Ovary (tissue), 9 donors: ENCODE data around the gene PRR20G. TPM values are rescaled to one million over a fixed set of nuclear protein-coding genes. Genes with fewer than 3 reads are reported as not detected.

Experiments
- DNase-seq, 5 donors: peaks; one replicate each; pipeline ENCODE4 v3.0.0-alpha.2; 2019 to 2020
- H3K27ac ChIP-seq, 2 donors: fragments of 200-600 bp; one replicate each; pipeline versions ENCODE4 v1.5.1 to v1.8.0; 2019 to 2022
- H3K27me3 ChIP-seq: fragments of 200-600 bp; one replicate; pipeline ENCODE4 v1.8.0; 2022
- H3K36me3 ChIP-seq: fragments of 200-600 bp; sonication (generic); one replicate; pipeline ENCODE4 v1.5.1; 2019
- H3K4me1 ChIP-seq: one replicate; pipeline ENCODE4 v1.8.1; 2013; ENCODE audit warnings: mild to moderate bottlenecking, moderate library complexity; ENCODE audit not compliant: insufficient read depth
- H3K4me3 ChIP-seq: fragments of 200-600 bp; sonication (generic); one replicate; pipeline ENCODE4 v1.5.1; 2017
- H3K9me3 ChIP-seq, 2 donors: fragments of 200-600 bp in 1 of 2; sonication (generic) in 1 of 2; one replicate each; pipeline versions ENCODE4 v1.5.1 to v1.8.1; 2013 to 2019; ENCODE audit warnings: mild to moderate bottlenecking in 1 of 2, moderate library complexity in 1 of 2
- CTCF ChIP-seq, 3 donors: fragments of 450-650 bp in 2 of 3; fragments of 200-600 bp in 1 of 3; IDR thresholded peaks; one replicate each; pipeline versions ENCODE4 v1.5.1 to v1.8.0; 2016 to 2022; ENCODE audit warnings: antibody characterized with exemption in 3 of 3, mild to moderate bottlenecking in 1 of 3
- EP300 ChIP-seq: sonication (generic); formaldehyde crosslinking; IDR thresholded peaks from one replicate; pipeline ENCODE4 v1.6.1; 2017; ENCODE audit warnings: antibody characterized with exemption
- POLR2A ChIP-seq: fragments of 450-650 bp; IDR thresholded peaks from one replicate; pipeline ENCODE4 v1.6.1; 2017; ENCODE audit warnings: antibody characterized with exemption, mild to moderate bottlenecking, moderate library complexity
- WGBS, 3 donors: extraction: QIAGEN DNeasy Blood & Tissue Kit in 1 of 3; methylation state at CpG; one replicate each; pipeline versions ENCODE4 v1.1.5 to v1.1.7; 2013 to 2017; 5-methylcytosine and 5-hydroxymethylcytosine counted together
- intact Hi-C, 4 donors: fragments of 100-400 bp; cut with DNase I; formaldehyde crosslinking; loops; one replicate each; pipeline versions ENCODE4 v1.11.0 to v1.15.1; 2022 to 2023
- polyA plus RNA-seq, 2 donors: library from polyadenylated mRNA; stranded (reverse); fragments of 200-250 nt in 1 of 2; fragments of 350-450 nt in 1 of 2; fragmentation: Illumina TruSeq in 1 of 2; extraction: RNeasy Lipid Tissue Mini Kit (QIAGEN cat#74804) in 1 of 2; gene quantifications; one replicate each; pipeline ENCODE4 v1.2.3, GENCODE V29; 2013 to 2014
- total RNA-seq, 7 donors: library from RNA; depleted of rRNA in 2 of 7; stranded (reverse); fragments of >200 nt in 2 of 7; fragmentation: NEBNext Ultra II Directional in 3 of 7; extraction: Animal tissue kit (Norgen Biotek cat#: 25700) in 3 of 7; gene quantifications; one replicate each; pipeline versions ENCODE4 v1.1.0 to v1.2.4, GENCODE V29; 2016 to 2023
- donor health status: DM: no; HTN: no; CAD: no; lungs with moderate emphysema.
- donor health status: DM: no; HTN: no; CAD: no.
- donor health status: Bipolar disorder and iron deficiency.
- donor health status: DM: yes; HTN: yes; CAD: no.
- donor health status: DM: no; HTN: no; CAD: no.
- donor health status: DM: yes; HTN: yes; CAD: no.

Gene PRR20G
- total and polyA plus RNA-seq, 9 donors = not detected

GRCh38 chr3:127277561-127277960 lies 10.3 kb downstream of the PRR20G start:
- Histone ChIP-seq H3K36me3 (no peaks in the 10 kb centered on the region), H3K4me1 (no peaks in the 10 kb centered on the region), H3K4me3 (no peak overlapping the region), H3K27ac (no peak overlapping the region), H3K9me3 (no peaks in the 10 kb centered on the region), H3K27me3 (no peaks in the 10 kb centered on the region)
- intact Hi-C loops = no loop called here
- TF ChIP-seq POLR2A = no peak
- no peak for TF ChIP-seq CTCF (IDR thresholded peaks at IDR 0.05)
- no peak for TF ChIP-seq EP300
- 63 to 93% (median 68%) methylated on average over 2 of the region's 2 CpGs for WGBS, 3 donors
- no peak for DNase-seq

- H3K4me1 ChIP-seq = no peaks in the 10 kb centered on the region
Measured at GRCh38 chr3:127276995-127277394, 10.9 kb downstream of the PRR20G start.

GRCh38 chr3:127276396-127276795 lies 11.4 kb downstream of the PRR20G start:
- DNase-seq = no peak
- no peak overlapping the region for H3K27ac ChIP-seq
- no peaks in the 10 kb centered on the region for H3K9me3 ChIP-seq
- intact Hi-C loops = no loop called here
- no peaks in the 10 kb centered on the region for H3K36me3 ChIP-seq
- H3K4me1 ChIP-seq = no peaks in the 10 kb centered on the region
- H3K4me3 ChIP-seq = no peak overlapping the region
- no peaks in the 10 kb centered on the region for H3K27me3 ChIP-seq
- 70 to 91% (median 71%) methylated on average over 1 of the region's 1 CpG for WGBS, 3 donors
- TF ChIP-seq EP300 (no peak), CTCF (IDR thresholded peaks at IDR 0.05) (no peak), POLR2A (no peak)

More at GRCh38 chr3:127276995-127277394, 10.9 kb downstream of the PRR20G start:
- Histone ChIP-seq H3K27ac (no peak overlapping the region), H3K9me3 (no peaks in the 10 kb centered on the region), H3K4me3 (no peak overlapping the region), H3K36me3 (no peaks in the 10 kb centered on the region), H3K27me3 (no peaks in the 10 kb centered on the region)
- intact Hi-C loops = no loop called here
- TF ChIP-seq EP300 (no peak), POLR2A (no peak)
- no peak for DNase-seq

GRCh38 chr3:127275287-127275781 lies 12.5 kb downstream of the PRR20G start:
- no peak overlapping the region for H3K27ac ChIP-seq
- H3K4me3 ChIP-seq = no peak overlapping the region
- H3K36me3 ChIP-seq = no peaks in the 10 kb centered on the region
- H3K9me3 ChIP-seq = no peaks in the 10 kb centered on the region
- intact Hi-C loops = no loop called here
- no peak for TF ChIP-seq CTCF (IDR thresholded peaks at IDR 0.05)
- TF ChIP-seq EP300 = no peak
- TF ChIP-seq POLR2A = no peak
- H3K4me1 ChIP-seq = no peaks in the 10 kb centered on the region
- 65 to 71% (median 67%) methylated on average over 3 of the region's 3 CpGs for WGBS, 3 donors
- no peaks in the 10 kb centered on the region for H3K27me3 ChIP-seq
- no peak for DNase-seq

GRCh38 chr3:127274200-127274760 lies 13.6 kb downstream of the PRR20G start:
- Histone ChIP-seq H3K27me3 (no peaks in the 10 kb centered on the region), H3K4me3 (no peak overlapping the region), H3K36me3 (no peaks in the 10 kb centered on the region), H3K4me1 (no peaks in the 10 kb centered on the region), H3K9me3 (no peaks in the 10 kb centered on the region), H3K27ac (no peak overlapping the region)
- no peak for TF ChIP-seq EP300
- no peak for TF ChIP-seq POLR2A
- TF ChIP-seq CTCF (IDR thresholded peaks at IDR 0.05) = no peak
- no peak for DNase-seq
- intact Hi-C loops = no loop called here
- WGBS, 3 donors = 77 to 91% (median 80%) methylated on average over 6 of the region's 6 CpGs
